K562 (cell line): ENCODE data around the gene ARMC7. TPM values are rescaled to one million over a fixed set of nuclear protein-coding genes. Genes with fewer than 3 reads are reported as not detected.

ENCODE experiments used
- ARID1B ChIP-seq: fragments of 450-650 bp; IDR thresholded peaks from 2 replicates; pipeline ENCODE4 v1.6.1; 2016; ENCODE audit warnings: antibody characterized with exemption, mild to moderate bottlenecking, inconsistent platforms
- ATF4 ChIP-seq: fragments of 450-650 bp; formaldehyde crosslinking; IDR thresholded peaks from 2 replicates; pipeline ENCODE4 v1.4.0; 2022; ENCODE audit warnings: mild to moderate bottlenecking, moderate library complexity
- BHLHE40 ChIP-seq: IDR thresholded peaks from 2 replicates; pipeline ENCODE4 v1.6.1; 2011; ENCODE audit warnings: low read length, improper control_type of control experiment
- CXXC5 ChIP-seq: fragments of 250-450 bp; sonication (Bioruptor Pico); IDR thresholded peaks from 2 replicates; pipeline ENCODE4 v1.8.0; 2022; ENCODE audit warnings: inconsistent platforms, mild to moderate bottlenecking, moderate library complexity
- HNRNPH1 ChIP-seq: fragments of 200-400 bp; formaldehyde crosslinking; optimal IDR thresholded peaks from 2 replicates; pipeline ENCODE3; 2017; ENCODE audit warnings: low read depth, mild to moderate bottlenecking, low read length, moderate library complexity
- KLF10 ChIP-seq: fragments of 250-450 bp; sonication (Bioruptor Pico); IDR thresholded peaks from 2 replicates; pipeline ENCODE4 v1.6.1; 2021; ENCODE audit warnings: matching md5 sums
- MAZ ChIP-seq, 2 experiments: fragments of 450-650 bp in 1 of 2; sonication (generic) in 1 of 2; formaldehyde crosslinking; IDR thresholded peaks in 1 of 2; conservative IDR thresholded peaks in 1 of 2; 2 replicates each; pipeline versions ENCODE4 v1.4.0 to v1.5.0; 2020; ENCODE audit warnings: mild to moderate bottlenecking in 1 of 2, missing genetic modification reagents in 1 of 2
- PCBP2 ChIP-seq: fragments of 200-400 bp; formaldehyde crosslinking; IDR thresholded peaks from 2 replicates; pipeline ENCODE4 v1.6.1; 2018; ENCODE audit warnings: low read length, low read depth, mild to moderate bottlenecking, moderate library complexity; ENCODE audit not compliant: poor library complexity, severe bottlenecking
- SAP30 ChIP-seq: fragments of 200-600 bp; sonication (generic); IDR thresholded peaks from 2 replicates; pipeline ENCODE4 v1.6.1; 2012; ENCODE audit warnings: borderline replicate concordance, low read depth, mild to moderate bottlenecking, moderate library complexity, low read length, control low read depth, inconsistent platforms; ENCODE audit not compliant: insufficient read depth, poor library complexity, severe bottlenecking
- SREBF2 ChIP-seq: sonication (generic); formaldehyde crosslinking; IDR thresholded peaks from 2 replicates; pipeline ENCODE4 v1.4.0; 2020; ENCODE audit warnings: mild to moderate bottlenecking, missing genetic modification reagents
- SRSF3 ChIP-seq: fragments of 200-400 bp; formaldehyde crosslinking; IDR thresholded peaks from 2 replicates; pipeline ENCODE4 v1.6.1; 2016; ENCODE audit warnings: mild to moderate bottlenecking, low read length, moderate library complexity; ENCODE audit not compliant: insufficient read depth
- TBP ChIP-seq: optimal IDR thresholded peaks from 2 replicates; pipeline ENCODE3; 2011; ENCODE audit warnings: low read depth, low read length, improper control_type of control experiment
- YY1 ChIP-seq, 3 experiments: IDR thresholded peaks; 2 replicates each; pipeline ENCODE4 v1.6.1; 2011; ENCODE audit warnings: low read length in 2 of 3, mild to moderate bottlenecking in 2 of 3, moderate library complexity in 2 of 3, borderline replicate concordance in 1 of 3, control low read depth in 1 of 3, low read depth in 1 of 3; ENCODE audit not compliant: insufficient read depth in 3 of 3, insufficient replicate concordance in 2 of 3, control insufficient read depth in 1 of 3, insufficient read length in 1 of 3; ENCODE audit errors: extremely low read depth in 1 of 3
- polyA plus RNA-seq, 8 experiments: library from polyadenylated mRNA; depleted of rRNA in 4 of 8; stranded (reverse) in 5 of 8; unstranded in 3 of 8; fragments of >200 nt; fragmentation: Nextera tagmentation in 2 of 8; fragmentation: Illumina TruSeq in 1 of 8; extraction: Ambion mirVana in 2 of 8; extraction: Trizol in 1 of 8; gene quantifications; 2 replicates each; pipeline versions ENCODE4 v1.2.1 to v1.2.3, GENCODE V29; 2011 to 2014; ENCODE audit warnings: inconsistent platforms in 1 of 8, missing spikeins in 1 of 8
- total RNA-seq, 7 experiments: library from RNA; depleted of rRNA in 6 of 7; stranded (reverse); fragments of >200 nt in 6 of 7; fragmentation: Illumina TruSeq in 2 of 7; extraction: Trizol in 2 of 7; gene quantifications; 2 replicates each; pipeline versions ENCODE4 v1.2.1 to v1.2.3, GENCODE V29; 2011 to 2021; ENCODE audit warnings: low replicate concordance in 1 of 7
- TF ChIP-seq, protein P1 (sequence below), 2 experiments: IDR thresholded peaks; 2 replicates each; pipeline ENCODE4 v1.6.1; 2012; ENCODE audit warnings: improper control_type of control experiment in 2 of 2, low read depth in 2 of 2, low read length in 2 of 2, borderline replicate concordance in 1 of 2
- TF ChIP-seq, protein P2 (sequence below): sonication (generic); formaldehyde crosslinking; IDR thresholded peaks from 2 replicates; pipeline ENCODE4 v1.8.1; 2022; ENCODE audit warnings: missing genetic modification reagents
- TF ChIP-seq, protein P3 (sequence below): fragments of 450-650 bp; IDR thresholded peaks from 2 replicates; pipeline ENCODE4 v1.6.1; 2016; ENCODE audit warnings: borderline replicate concordance
- TF ChIP-seq, protein P4 (sequence below): sonication (generic); formaldehyde crosslinking; IDR thresholded peaks from 2 replicates; pipeline ENCODE4 v1.9.0; 2022; ENCODE audit warnings: mild to moderate bottlenecking, missing genetic modification reagents

The ARMC7 gene
- total and polyA plus RNA-seq, 9 of the 15 experiments (the other 6 are each of a cell fraction or from before 2014, with no cell fraction given) = 1.4 to 15.2 (median 5.9) TPM

- TF ChIP-seq, protein P1, sequence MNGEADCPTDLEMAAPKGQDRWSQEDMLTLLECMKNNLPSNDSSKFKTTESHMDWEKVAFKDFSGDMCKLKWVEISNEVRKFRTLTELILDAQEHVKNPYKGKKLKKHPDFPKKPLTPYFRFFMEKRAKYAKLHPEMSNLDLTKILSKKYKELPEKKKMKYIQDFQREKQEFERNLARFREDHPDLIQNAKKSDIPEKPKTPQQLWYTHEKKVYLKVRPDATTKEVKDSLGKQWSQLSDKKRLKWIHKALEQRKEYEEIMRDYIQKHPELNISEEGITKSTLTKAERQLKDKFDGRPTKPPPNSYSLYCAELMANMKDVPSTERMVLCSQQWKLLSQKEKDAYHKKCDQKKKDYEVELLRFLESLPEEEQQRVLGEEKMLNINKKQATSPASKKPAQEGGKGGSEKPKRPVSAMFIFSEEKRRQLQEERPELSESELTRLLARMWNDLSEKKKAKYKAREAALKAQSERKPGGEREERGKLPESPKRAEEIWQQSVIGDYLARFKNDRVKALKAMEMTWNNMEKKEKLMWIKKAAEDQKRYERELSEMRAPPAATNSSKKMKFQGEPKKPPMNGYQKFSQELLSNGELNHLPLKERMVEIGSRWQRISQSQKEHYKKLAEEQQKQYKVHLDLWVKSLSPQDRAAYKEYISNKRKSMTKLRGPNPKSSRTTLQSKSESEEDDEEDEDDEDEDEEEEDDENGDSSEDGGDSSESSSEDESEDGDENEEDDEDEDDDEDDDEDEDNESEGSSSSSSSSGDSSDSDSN (IDR thresholded peaks at IDR 0.05; ENCODE audit: borderline replicate concordance in 1 of 2, low read depth in 2 of 2, low read length in 2 of 2) = 0 out of 4 replicates have a peak, but pooled peaks of 1 of the 2 experiments have one; percentile 2
- TF ChIP-seq SRSF3 (no peak), TBP (peak; percentile 58), SREBF2 (CRISPR knock-in tag) (no peak), ATF4 (0 out of 2 replicates have a peak, but pooled peaks have one; percentile 8), YY1 (IDR thresholded peaks at IDR 0.05; ENCODE audit: borderline replicate concordance in 1 of 3, control insufficient read depth in 1 of 3, extremely low read depth in 1 of 3, insufficient read depth in 3 of 3, insufficient read length in 1 of 3, insufficient replicate concordance in 2 of 3, low read depth in 1 of 3, low read length in 2 of 3) (peak in 1 of 3 experiments; percentile 39), ARID1B (no peak; the same call in 1 of the 2 replicates), SAP30 (no peak), BHLHE40 (peak; percentile 5; the same call in 1 of the 2 replicates), HNRNPH1 (no peak), PCBP2 (no peak), MAZ (CRISPR knock-in tag; conservative IDR thresholded peaks at IDR 0.05 in 1 of 2, IDR thresholded peaks at IDR 0.05 in 1 of 2) (peak; percentile 79 to 82; a peak in 3 of 4 replicates), CXXC5 (CRISPR knock-in tag) (peak; percentile 77), KLF10 (CRISPR knock-in tag) (no peak)
- TF ChIP-seq, protein P2, sequence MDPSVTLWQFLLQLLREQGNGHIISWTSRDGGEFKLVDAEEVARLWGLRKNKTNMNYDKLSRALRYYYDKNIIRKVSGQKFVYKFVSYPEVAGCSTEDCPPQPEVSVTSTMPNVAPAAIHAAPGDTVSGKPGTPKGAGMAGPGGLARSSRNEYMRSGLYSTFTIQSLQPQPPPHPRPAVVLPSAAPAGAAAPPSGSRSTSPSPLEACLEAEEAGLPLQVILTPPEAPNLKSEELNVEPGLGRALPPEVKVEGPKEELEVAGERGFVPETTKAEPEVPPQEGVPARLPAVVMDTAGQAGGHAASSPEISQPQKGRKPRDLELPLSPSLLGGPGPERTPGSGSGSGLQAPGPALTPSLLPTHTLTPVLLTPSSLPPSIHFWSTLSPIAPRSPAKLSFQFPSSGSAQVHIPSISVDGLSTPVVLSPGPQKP (CRISPR knock-in tag) = no peak
- TF ChIP-seq, protein P3, sequence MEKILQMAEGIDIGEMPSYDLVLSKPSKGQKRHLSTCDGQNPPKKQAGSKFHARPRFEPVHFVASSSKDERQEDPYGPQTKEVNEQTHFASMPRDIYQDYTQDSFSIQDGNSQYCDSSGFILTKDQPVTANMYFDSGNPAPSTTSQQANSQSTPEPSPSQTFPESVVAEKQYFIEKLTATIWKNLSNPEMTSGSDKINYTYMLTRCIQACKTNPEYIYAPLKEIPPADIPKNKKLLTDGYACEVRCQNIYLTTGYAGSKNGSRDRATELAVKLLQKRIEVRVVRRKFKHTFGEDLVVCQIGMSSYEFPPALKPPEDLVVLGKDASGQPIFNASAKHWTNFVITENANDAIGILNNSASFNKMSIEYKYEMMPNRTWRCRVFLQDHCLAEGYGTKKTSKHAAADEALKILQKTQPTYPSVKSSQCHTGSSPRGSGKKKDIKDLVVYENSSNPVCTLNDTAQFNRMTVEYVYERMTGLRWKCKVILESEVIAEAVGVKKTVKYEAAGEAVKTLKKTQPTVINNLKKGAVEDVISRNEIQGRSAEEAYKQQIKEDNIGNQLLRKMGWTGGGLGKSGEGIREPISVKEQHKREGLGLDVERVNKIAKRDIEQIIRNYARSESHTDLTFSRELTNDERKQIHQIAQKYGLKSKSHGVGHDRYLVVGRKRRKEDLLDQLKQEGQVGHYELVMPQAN = no peak
- TF ChIP-seq, protein P4, sequence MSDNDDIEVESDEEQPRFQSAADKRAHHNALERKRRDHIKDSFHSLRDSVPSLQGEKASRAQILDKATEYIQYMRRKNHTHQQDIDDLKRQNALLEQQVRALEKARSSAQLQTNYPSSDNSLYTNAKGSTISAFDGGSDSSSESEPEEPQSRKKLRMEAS (CRISPR knock-in tag) = no peak; the same call in 1 of the 2 replicates
Measured at GRCh38 chr17:75087558-75088453, 22.0 kb upstream of the ARMC7 start, which contains the start of gene SLC16A5 (continued).
